IMR-90 (cell line): ENCODE measurements around the gene HOXA5. TPM values are rescaled to one million over a fixed set of nuclear protein-coding genes. Genes with fewer than 3 reads are reported as not detected.

Experiments
- polyA plus RNA-seq, 3 experiments: library from polyadenylated mRNA; depleted of rRNA; stranded (reverse); fragments of >200 nt; gene quantifications; 2 replicates each; pipeline ENCODE4 v1.2.3, GENCODE V29; 2012; ENCODE audit warnings: low replicate concordance in 1 of 3
- total RNA-seq: library from RNA; depleted of rRNA; stranded (reverse); fragments of >200 nt; gene quantifications from 2 replicates; pipeline ENCODE4 v1.2.3, GENCODE V29; 2012
- TF ChIP-seq, protein P1 (sequence below): fragments of 150-350 bp; IDR thresholded peaks from 2 replicates; pipeline ENCODE4 v1.6.1; 2017; ENCODE audit warnings: mild to moderate bottlenecking, antibody characterized with exemption, low read length, low read depth

Gene HOXA5
- total and polyA plus RNA-seq, 2 of the 4 experiments (the other 2 are of a cell fraction), result 19.9 to 29.4 TPM

DNA sequence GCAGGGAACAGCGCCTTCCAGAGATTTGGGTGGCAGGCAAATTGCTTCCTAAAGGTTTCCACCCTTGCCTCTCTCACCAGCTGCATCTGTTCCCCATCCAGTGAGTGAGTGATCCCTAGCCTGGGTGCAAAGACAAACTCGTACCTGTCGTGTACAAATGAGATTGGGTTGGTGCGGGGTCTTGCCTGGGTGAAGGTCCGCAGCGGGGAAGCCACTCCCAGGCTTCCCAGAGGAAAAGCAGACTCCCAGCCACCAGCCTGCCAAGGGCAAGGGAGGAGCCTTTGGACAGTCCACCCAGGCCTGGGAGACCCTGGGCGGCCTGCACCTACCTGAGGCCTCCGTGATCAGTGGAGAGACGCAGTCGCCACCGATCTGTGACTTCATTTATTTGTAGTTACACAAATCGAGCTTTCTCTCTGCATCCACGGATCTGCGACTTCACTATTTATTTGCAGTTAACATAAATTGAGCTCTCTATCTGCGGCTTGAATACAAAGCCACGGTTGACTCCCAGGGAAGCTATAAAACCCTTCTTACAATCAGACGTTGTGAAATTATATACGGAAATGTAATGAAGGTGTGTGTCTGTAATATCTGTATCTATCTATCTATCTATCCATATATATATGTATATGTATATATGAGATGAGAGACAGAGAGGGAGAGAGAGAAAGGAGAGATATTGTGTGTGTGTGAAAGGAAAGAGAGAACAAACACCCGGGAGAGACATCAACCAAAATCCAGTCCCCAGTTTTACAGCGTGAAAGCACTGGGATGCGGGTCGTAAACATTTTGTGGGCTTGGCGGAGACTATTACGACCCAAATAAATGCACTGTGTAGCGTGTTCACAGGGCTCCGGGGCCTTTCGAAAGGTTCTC lies 16.0 kb upstream of the HOXA5 start (continued):
- TF ChIP-seq, protein P1, sequence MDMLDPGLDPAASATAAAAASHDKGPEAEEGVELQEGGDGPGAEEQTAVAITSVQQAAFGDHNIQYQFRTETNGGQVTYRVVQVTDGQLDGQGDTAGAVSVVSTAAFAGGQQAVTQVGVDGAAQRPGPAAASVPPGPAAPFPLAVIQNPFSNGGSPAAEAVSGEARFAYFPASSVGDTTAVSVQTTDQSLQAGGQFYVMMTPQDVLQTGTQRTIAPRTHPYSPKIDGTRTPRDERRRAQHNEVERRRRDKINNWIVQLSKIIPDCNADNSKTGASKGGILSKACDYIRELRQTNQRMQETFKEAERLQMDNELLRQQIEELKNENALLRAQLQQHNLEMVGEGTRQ, result no peak
